Measurements from ENCODE around the gene SMAD2. TPM values are rescaled to one million over a fixed set of nuclear protein-coding genes. Genes with fewer than 3 reads are reported as not detected.

SMAD2 gene
- polyA plus RNA-seq, 1 experiment = 52.2 TPM

- POLR2A ChIA-PET = interaction anchor here (0.6 kb wide), 1 partner anchor 1919 kb away, joined by 3 read pairs; no protein-coding TSS in a partner anchor
- Histone ChIP-seq H3K36me3 (ENCODE audit: control insufficient read depth, insufficient read depth, low read length) (peaks cover 1% of the 10 kb centered on the region; the same call in 1 of the 2 replicates), H3K27me3 (ENCODE audit: control insufficient read depth, insufficient read depth, low read length) (no peaks in the 10 kb centered on the region), H3K4me3 (ENCODE audit: low read depth, low read length) (no peak overlapping the region)
- TF ChIP-seq CTCF (IDR thresholded peaks at IDR 0.05; ENCODE audit: insufficient read depth, low read depth, low read length) = no peak
- CTCF ChIA-PET = interaction anchor here (0.8 kb wide), 1 partner anchor 44 kb away, joined by 4 read pairs; no protein-coding TSS in a partner anchor
- DNase-seq (ENCODE audit: low read depth) = no peak
Observed at GRCh38 chr18:47883771-47884413, 46.6 kb downstream of the SMAD2 start.

GRCh38 chr18:47882641-47883040 is 47.8 kb downstream of the SMAD2 start:
- no peak overlapping the region for H3K4me3 ChIP-seq (ENCODE audit: low read depth, low read length)
- ChIA-PET CTCF (interaction anchor here (1.1 kb wide), 1 partner anchor 10 kb away, joined by 5 read pairs; no protein-coding TSS in a partner anchor), POLR2A (no interaction called here)
- no peak for DNase-seq (ENCODE audit: low read depth)
- H3K36me3 ChIP-seq (ENCODE audit: control insufficient read depth, insufficient read depth, low read length) = peaks cover 1% of the 10 kb centered on the region; the same call in 1 of the 2 replicates
- no peak for TF ChIP-seq CTCF (IDR thresholded peaks at IDR 0.05; ENCODE audit: insufficient read depth, low read depth, low read length)
- H3K27me3 ChIP-seq (ENCODE audit: control insufficient read depth, insufficient read depth, low read length) = no peaks in the 10 kb centered on the region

- H3K4me3 ChIP-seq (ENCODE audit: low read depth, low read length) = no peak overlapping the region
- DNase-seq (ENCODE audit: low read depth) = no peak
- TF ChIP-seq CTCF (IDR thresholded peaks at IDR 0.05; ENCODE audit: insufficient read depth, low read depth, low read length) = no peak
- ChIA-PET CTCF (interaction anchor here (1.1 kb wide), 1 partner anchor 11 kb away, joined by 5 read pairs; no protein-coding TSS in a partner anchor), POLR2A (no interaction called here)
- no peaks in the 10 kb centered on the region for H3K27me3 ChIP-seq (ENCODE audit: control insufficient read depth, insufficient read depth, low read length)
- H3K36me3 ChIP-seq (ENCODE audit: control insufficient read depth, insufficient read depth, low read length) = no peaks in the 10 kb centered on the region
Observed at GRCh38 chr18:47881752-47882455, 48.6 kb downstream of the SMAD2 start.

GRCh38 chr18:47881042-47881441 is 49.4 kb downstream of the SMAD2 start:
- POLR2A ChIA-PET = no interaction called here
- no peaks in the 10 kb centered on the region for H3K27me3 ChIP-seq (ENCODE audit: control insufficient read depth, insufficient read depth, low read length)

More at GRCh38 chr18:47881042-47881441, 49.4 kb downstream of the SMAD2 start:
- no peak for TF ChIP-seq CTCF (IDR thresholded peaks at IDR 0.05; ENCODE audit: insufficient read depth, low read depth, low read length)
- no peak for DNase-seq (ENCODE audit: low read depth)
- CTCF ChIA-PET = no interaction called here
- no peaks in the 10 kb centered on the region for H3K36me3 ChIP-seq (ENCODE audit: control insufficient read depth, insufficient read depth, low read length)
- no peak overlapping the region for H3K4me3 ChIP-seq (ENCODE audit: low read depth, low read length)
